Skeletal muscle cell (primary cell): ENCODE results near the gene LILRA6.
A peak's percentile ranks its signal among the peaks of the same experiment; 100 is the strongest.

Experiments used
- DNase-seq: peaks from one replicate; pipeline ENCODE4 v3.0.0-alpha.2; 2010; ENCODE audit warnings: low read depth
- H3K4me3 ChIP-seq: 2 replicates; pipeline ENCODE4 v1.5.1; 2011; ENCODE audit warnings: low read depth, mild to moderate bottlenecking, control low read depth, low read length, moderate library complexity

LILRA6 gene

DNA sequence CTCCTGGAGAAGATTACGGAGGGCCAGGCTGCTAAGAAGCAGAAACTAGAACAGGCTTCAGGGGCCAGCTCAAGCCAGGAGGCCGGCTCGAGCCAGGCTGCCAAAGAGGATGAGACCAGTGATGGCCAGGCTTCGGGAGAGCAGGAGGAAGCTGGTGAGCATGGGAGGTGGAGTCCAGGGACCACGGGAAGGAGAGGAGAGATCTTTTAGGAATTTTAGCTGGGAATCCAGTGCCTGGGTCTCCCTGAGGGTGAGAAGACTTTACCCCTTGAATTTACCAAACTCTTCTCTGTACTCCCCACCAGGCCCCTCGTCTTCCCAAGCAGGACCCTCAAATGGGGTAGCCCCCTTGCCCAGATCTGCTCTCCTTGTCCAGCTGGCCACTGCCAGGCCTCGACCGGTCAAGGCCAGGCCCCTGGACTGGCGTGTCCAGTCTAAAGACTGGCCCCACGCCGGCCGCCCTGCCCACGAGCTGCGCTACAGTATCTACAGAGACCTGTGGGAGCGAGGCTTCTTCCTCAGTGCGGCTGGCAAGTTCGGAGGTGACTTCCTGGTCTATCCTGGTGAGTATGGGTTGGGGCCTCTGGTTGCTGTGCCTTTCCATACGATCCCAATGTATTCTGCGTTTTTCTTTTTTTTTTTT lies 50.7 kb downstream of the LILRA6 start:
- no peak for DNase-seq
- peak overlapping the region; percentile 60 for H3K4me3 ChIP-seq

DNA sequence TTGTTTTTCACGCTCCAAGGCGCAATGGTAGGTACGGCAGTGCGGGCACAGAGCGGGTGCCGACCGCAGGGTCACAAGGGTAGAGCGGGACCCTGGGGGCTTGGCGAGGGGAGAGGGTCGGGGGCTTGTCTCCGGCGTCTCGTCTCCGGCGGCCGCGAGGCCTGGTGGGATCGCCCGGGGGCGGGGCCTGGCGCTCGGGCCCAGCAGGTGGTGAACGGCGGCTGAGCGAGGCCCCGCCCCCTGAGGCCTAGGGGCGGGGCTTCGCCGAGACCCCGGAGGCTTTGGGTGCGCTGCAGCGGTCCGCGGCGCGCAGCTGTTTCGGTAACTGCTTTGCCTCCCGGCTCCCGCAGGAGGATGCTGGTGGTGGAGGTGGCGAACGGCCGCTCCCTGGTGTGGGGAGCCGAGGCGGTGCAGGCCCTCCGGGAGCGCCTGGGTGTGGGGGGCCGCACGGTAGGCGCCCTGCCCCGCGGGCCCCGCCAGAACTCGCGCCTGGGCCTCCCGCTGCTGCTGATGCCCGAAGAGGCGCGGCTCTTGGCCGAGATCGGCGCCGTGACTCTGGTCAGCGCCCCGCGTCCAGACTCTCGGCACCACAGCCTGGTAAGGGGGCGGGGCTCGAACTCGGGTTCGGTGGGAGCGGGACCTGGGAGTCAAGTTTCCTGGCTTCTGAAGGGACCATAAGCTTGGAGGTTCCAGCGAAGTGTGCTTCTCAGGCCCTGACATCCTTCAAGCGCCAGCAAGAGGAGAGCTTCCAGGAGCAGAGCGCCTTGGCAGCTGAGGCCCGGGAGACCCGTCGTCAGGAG lies 51.4 kb downstream of the LILRA6 start, which contains the start of gene TSEN34:
Gene TSEN34, plus strand, starts transcription at position 298 of the 800 bp plus-strand sequence. Its CDS starts 57 bp downstream, at position 355.
- peak within 1 kb of the TSS; percentile 60 for H3K4me3 ChIP-seq
- peak; percentile 41 for DNase-seq

DNA sequence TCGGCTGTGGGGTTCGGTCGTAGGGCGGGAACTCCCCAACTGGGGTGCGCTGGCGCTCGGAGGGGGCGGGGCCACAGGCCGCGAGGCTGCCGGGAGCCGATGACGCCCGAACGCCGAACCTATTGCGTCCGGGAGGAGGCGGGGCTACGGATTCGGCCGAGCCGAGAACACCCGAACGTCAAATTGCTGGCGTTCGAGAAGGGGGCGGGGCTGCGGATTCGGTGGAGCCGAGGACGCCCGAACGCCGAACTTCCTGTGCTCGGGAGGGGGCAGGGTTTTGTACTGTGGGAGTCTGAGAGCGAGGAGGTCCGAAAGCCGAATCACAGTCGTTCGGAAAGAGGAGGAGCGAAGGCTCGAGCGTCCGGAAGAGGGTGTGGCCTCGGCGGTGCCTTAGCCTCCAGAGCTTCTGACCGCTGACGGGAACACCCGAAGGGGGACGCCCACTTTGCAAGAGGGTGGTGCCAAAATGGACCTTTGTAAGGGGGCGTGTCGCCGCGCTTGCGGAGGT lies 52.0 kb downstream of the LILRA6 start:
- H3K4me3 ChIP-seq: peak overlapping the region; percentile 60
- DNase-seq: peak; percentile 98

DNA sequence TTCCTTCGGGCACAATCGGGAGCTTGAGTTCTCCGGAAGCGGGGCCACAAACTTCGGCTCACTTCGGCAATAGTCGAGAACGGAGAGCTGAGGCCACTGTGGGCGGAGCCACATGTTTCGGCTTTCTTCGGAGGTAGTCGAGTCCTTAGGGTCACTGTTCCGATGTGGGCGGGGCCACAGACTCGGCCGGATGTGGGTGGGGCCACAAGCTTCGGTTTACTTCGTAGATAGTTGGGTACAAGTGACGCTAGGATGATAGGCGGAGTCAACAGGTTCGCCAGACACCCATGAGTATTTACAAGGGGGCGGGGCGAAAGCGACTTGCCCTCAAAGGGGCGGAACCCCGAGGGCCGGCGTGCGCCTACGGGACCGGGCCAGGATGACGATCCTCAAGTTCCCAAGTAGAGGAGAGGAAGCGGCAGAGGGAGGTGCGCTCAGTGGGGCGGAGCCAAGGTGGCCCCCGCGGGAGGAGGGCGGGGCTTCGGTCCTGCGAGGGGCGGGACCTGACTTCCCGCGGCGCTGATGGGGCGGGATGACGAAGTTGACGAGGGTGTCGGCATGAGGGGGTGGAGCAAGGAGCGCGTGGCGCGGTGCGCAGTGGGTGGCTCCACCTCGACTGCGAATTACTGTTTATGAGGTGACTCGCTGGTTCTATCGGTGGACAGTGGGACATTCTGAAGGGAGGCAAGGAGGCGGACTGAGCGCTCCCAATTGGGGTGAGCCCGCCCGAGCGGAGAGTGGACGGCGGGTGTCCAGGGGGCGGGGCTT lies 52.7 kb downstream of the LILRA6 start:
- peak; percentile 99 for DNase-seq
- H3K4me3 ChIP-seq: peak overlapping the region; percentile 66

DNA sequence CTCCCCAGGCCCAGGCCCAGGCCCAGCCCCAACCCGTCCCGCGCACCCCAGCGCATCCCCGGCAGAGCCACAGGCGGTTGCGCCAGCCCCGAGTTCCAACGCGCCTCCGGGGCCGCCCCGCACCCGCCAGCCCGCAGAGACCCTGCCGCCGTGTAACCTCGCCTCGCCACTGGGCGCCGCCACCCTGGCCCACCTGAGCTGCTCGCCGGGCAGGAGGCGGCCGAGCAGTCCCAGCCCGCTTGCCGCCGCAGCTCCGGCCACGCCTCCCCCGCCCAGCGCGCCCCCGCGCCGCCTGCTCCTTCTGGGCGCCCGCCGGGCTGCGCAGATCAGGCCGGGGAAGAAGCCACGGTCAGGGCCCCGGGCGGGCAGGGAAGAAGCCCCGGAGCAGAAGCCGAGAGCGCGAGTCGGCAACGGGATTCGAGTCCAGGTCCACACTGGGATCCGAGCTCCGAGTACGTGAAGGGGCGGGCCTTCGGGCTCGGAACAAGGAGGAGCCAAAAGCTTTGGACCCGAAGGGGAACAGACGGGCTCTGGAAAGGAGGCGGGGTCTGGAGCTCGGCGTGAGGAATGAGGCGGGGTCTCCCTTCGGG lies 53.4 kb downstream of the LILRA6 start, which contains the start of gene MBOAT7:
Gene MBOAT7, minus strand, starts transcription at position 436 of the 590 bp plus-strand sequence. CDS start 1,072 bp downstream, outside the sequence.
- no peak for DNase-seq
- peak within 1 kb of the TSS; percentile 66 for H3K4me3 ChIP-seq

DNA sequence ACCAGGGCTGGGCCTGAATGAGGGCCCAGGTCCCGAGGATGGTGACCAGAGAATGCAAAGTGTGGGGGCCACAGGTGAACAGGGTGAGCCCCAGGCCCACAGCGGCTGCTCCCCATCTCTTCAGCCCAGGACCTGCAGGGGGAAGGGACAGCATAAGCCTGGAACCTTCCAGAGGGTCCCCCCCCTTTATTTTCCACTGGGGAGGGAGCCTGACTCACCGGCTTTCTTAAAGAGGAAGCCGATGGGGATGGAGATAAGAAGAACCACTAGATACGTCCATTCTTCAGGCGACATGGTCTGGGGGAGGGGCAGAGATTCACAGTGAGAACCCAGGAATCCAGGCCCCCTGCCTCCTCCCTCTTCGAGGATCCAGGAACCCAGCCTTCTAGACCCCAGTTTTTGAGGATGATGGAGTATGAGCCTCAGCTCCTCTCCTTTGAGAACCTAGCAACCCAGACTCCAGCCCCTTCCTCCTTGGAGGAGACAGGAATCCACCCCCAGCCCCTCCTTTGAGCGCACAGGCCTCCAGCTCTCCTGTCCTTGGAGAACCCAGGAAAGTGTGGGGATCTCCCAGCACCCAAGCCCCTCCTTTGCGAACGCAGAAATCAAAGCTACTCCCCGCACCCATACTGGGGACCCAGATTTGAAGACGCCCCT lies 54.2 kb downstream of the LILRA6 start:
- peak overlapping the region; percentile 66 for H3K4me3 ChIP-seq
- no peak for DNase-seq

DNA sequence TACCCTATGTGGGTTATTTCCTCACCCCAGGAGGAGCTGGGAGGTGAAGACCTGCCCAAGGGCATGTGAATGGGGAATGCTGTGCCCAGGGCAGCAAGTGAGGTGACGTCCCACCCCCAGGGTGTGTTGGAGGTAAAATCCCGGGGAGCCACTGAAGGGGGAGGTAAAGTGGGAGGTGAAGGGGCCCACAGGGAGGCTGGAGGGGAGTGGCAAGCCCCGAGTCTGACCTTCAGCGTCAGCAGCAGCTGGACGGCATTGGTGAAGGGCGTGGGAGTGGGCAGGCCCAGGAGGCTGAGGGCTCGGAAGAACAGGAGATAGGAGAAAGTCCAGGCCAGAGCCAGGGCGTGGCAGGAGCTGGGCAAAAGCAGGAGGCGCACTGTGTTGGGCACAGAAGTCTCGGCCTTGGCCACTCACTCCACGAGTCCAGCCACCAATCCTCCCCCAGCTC lies 55.6 kb downstream of the LILRA6 start:
- no peak overlapping the region for H3K4me3 ChIP-seq
- DNase-seq: no peak
